IPS-NIHi11 (cell line): Measurements from ENCODE around the gene SP4.

Experiments used
- DNase-seq: peaks from one replicate; pipeline ENCODE4 v3.0.0; 2012; ENCODE audit warnings: mixed read lengths, low spot score

The SP4 gene

DNA sequence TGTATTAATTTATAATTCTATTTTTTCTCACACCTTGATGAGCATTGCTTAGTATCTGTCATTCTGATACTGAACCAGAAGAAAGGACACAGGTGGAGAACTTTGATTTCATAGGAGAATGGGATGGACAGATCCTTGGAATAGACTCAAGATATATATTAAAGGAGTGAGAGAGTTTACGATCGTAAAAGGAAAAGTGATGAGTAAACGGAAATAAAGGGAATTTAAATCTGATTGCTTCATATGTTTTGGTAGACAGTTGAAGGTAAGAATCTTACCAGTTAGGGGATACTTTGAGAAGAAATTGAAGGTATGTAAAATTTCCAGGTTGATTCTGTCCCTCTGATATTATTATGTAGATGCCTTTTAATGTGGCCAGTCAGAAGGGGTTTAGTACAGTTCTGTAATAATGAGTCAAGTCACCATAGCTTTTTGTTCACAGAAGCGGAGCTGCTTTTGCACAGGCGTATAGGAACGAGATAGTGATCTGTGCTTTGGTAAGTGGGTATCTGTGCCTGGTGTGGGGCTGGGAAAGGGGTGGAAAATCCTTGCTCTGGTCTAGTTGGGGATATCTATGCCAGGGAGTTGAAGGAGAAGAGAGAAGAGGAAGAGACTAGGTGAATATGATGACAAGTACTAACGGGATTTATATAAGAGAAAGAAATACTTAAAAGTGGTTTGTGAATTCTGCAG is 15.4 kb downstream of the SP4 start:
- no peak for DNase-seq

DNA sequence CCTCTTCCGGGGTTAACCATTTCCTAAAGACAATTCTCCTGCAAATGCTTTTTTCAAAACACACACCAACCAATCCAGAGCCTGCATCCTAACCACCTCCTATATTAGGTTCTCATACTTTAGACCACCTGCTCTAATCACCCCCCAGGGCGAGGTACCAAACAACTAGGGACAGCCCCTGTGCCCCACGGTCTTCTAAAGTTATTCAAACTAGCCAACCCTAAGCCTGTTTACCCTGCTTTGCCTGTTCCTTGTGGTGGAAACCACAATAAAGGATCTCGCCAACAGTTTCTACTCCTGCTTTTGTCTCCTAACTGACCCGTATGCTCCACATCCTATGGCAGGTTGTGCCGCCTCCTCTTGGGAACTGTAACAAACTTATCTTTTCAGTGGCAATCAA is 21.1 kb downstream of the SP4 start:
- no peak for DNase-seq

DNA sequence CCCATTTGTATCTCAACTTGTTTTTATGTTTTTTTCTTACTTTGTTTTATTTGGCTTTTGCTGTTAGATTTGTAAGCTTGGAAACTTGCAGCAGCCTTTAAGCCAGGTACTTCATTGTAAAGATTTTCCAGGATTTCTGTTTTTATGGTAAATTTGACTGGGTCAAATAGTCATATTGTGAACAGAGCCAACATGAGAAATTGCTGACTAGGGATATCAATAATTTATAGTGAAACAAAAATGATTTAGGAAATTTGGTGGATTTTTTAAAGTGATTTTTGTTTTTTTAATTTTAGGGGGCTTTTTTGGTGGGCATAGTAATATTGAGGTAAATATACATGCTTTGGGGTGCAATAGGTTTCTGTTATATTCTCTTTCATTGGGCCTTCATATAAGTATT is 22.2 kb downstream of the SP4 start:
- no peak for DNase-seq

DNA sequence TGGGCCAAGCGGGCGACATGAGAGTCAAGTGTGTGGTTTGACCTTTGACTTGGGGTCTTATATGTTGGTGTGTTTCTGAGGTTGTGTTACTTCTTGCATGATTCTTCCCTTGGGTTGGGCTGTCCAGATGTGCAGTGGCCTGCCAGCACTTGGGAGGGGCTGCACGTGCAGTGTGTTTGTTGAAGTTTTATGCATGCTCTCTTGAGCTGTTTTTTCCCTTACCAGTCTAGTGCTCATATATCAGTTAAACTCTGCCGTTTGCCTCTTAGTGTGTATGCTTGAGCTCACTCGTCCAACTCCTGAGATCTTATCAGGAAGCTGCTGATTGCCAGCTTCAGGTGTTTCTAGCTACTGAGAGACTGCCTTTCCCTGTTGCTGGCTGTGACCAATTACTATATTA is 23.1 kb downstream of the SP4 start:
- DNase-seq, result no peak

DNA sequence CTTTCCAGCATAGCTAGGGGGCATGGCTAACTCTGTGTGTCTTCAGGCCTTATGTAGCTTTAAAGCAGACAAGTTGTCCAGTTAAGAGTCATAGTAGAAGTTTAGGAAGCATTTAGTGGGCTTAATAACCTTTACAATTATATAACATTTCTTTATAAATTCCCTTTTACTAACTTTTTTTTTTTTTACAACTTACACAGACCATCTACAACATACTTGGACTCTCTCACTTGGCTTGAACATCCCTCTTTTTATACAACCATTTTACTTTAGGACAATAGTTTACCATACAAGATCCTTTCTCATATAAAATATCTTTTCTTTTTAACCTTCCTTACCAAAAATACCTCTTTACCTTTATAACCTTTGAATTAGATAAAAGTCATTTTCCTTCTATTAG is 26.3 kb downstream of the SP4 start:
- no peak for DNase-seq

DNA sequence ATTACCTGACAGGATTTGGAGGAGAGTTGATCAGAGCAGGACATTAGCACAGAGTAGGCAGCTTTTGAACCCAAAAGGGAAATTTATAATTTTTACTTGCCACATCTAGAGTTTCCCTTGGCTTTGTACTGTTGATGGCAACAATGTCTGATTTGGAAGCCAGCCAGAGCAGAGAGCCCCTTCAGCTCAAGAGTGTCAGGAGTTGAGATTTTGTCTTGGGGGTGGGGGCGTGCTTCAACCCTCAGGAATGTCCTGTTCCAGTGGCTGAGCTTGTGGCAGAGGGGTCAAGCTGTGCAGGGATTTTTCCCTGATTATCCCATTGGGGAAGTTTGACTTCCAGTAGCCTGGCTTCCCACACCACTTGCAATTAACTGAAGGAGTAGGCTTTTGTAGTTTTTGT is 27.0 kb downstream of the SP4 start:
- DNase-seq, result no peak

DNA sequence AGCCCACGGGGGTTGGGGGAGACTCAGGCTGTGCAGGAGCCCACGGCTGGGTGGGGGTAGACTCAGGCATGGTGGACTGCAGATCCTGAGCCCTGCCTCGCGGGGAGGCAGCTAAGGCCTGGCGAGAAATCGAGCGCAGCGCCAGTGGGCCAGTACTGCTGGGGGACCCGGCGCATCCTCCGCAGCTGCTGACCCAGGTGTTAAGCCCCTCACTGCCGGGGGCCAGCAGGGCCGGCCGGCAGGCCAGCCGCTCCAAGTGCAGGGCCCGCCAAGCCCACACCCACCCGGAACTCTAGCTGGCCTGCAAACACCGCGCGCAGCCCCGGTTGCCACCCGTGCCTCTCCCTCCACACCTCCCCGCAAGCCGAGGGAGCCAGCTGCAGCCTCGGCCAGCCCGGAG is 33.4 kb downstream of the SP4 start:
- DNase-seq, result no peak

DNA sequence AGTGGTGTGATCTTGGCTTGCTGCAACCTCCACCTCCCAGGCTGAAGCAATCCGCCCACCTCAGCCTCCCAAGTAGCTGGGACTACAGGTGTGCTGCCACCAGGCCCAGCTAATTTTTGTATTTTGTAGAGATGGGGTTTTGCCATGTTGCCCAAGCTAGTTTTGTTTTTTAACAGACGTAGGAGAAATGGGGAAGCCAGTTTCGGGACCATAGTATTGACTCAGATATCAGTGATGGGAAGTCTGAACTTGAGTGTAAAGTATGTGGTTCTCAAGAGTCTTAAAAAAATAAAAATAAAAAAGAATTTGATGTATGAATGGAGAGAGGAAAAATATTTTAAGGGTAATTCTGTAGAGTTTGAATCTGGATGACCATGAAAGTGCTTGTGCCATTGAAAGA is 34.2 kb downstream of the SP4 start:
- DNase-seq, result no peak

DNA sequence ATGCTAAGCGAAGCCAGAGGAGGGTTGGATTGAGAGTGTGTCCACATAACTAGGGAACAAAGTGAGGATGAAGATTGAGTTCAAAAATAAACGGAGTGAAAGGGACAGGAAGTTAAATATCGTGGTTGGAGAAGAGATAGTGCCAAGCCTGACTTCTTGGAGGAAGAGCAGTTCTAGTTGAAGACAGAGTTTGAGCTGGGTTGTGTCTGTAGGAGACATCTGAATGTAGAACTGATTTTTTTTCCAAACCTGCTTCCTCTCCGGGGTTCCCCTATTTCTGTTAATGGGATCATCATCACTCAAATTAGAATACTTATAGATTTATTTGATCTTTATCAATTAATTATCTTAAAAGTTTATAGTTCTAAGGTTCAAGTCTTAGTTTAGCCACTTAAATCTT is 35.6 kb downstream of the SP4 start:
- DNase-seq, result no peak

DNA sequence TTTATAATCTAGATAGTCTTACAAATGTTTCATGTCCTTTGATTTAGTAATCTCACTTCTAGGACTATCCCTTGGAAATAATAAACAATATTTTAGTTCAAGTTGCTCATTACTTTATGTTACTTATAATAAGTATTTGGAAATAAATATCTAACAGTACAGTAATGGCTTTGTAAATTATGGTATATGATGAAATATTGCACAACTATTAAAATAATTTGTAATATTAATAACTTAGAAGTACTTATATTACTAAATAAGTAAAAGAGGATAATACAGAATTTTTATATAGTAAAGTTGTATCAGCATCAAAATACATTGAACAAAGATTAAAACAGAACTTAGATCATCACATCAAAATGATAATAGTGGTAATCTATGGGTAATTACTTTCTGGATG is 41.1 kb downstream of the SP4 start:
- no peak for DNase-seq

DNA sequence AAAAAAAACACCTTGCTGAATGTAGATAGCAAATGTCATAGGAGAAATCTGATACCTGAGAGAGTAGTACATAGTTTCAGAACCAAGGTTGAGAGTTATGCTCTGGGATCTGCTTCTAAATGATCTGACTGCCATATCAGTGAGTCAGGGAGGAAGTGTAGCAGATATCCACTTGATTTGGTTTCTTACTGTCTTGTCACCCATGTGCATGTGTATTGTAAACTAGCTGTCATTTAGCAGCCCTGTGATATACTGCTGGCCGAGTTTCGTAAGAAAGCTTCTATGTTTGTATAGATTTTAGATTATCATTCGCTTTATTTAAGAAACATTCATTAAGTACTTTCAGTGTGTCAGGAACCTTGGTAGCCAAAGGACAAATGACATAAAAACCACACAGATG is 42.0 kb downstream of the SP4 start:
- DNase-seq, result no peak

DNA sequence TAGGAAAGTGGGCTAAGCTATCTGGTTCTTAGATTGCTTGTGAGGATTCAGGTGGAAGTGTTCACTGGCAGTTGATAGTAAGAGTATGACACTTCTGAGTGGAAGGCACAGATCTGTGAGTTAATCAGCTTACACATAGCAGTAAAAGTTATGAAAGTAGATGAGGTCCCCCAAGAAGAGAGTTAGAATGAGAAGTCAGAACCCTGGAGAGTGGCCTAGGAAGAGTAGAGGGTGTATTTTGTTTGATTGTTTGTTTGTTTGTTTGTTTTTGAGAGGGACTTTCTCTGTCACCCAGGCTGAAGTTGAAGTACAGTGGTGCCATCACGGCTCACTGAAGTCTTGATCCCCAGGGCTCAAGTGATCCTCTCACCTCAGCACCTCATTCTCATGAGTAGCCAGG is 44.1 kb downstream of the SP4 start:
- DNase-seq, result no peak

DNA sequence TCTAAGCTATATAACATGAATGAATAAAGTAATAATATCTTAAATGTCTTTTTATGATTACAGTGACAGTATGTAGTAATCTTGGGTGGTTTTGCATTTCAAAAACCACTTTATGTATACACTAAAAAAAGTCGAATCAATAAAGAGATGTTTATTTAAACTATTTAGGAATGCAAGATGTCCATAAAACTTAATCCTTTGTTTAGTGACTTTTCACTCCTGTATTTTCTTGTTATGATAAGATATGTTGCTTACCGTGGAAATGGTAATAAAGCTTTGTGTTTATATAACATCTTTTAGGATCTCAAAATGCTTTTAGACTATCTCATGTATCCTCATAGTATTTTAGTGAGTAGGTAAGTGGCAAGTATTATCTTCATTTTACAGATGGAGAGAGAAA is 48.5 kb downstream of the SP4 start:
- no peak for DNase-seq

DNA sequence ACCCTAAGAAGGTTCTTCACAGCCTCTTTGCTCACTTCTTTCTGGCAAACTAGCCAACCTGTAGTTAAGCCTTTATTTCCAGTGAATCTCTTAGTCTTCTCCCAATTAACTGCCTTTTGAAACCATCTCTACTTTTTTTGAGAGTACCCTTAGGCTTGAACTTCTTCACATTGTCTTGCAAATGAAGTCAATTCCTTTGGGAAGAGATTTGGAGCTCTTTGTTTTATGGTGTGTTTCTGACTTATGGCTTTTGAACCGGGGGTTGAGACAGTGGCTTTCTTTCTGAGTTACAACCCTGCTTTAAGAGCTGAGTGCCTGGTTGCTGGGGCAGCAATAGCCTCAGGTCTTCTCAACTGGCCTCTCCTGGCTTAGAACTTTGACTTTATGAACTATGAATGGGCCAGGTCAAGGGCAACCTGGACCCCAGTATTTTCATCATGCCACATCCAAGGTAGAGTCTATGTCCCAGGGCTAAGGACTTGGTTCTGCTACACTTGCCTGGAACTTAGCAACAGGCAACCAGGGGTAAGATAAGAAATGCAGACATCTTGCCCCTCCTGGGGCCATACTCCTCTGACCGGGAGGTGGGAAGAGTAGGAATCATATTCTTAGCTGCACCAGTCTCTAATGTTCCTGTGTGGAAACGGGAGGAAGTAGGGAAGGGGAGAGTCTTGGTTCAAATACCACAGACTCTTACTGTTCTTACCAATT is 53.0 kb downstream of the SP4 start:
- DNase-seq, result no peak

DNA sequence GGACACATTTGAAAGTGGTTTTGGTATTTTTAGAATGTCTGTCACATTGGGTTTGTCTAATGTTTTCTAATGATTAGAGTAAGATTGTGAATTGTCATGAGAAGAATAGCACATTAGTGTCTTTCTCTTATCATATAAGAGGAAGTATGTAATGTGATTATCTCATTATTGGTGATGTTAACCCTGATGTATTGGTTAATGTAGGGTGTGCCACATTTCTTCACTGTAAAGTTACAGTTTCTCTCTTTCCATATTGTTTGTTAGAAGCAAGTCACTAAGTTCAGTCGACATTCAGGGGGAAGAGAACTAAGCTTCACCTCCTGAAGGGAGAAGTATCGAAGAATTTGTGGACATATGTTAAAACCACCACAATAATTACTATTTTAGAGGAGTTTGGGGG is 58.6 kb downstream of the SP4 start:
- DNase-seq, result no peak

DNA sequence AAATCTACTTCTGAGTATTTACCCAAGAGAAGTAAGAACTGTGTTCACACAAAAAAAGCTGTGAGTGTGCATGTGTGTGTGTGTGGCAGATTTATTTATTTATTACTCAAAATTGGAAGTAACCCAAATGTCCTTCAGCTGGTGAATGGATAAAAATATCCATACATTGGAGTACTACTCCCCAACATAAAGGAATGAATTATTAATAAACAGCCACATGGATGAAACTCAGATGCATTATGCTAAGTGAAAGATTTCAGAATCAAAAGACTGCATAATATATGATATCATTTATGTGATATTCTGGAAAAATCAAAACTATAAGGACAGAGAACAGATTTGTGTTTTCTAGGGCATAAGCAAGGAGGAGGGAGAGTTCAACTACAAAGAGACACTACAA is 67.8 kb downstream of the SP4 start:
- DNase-seq, result no peak

DNA sequence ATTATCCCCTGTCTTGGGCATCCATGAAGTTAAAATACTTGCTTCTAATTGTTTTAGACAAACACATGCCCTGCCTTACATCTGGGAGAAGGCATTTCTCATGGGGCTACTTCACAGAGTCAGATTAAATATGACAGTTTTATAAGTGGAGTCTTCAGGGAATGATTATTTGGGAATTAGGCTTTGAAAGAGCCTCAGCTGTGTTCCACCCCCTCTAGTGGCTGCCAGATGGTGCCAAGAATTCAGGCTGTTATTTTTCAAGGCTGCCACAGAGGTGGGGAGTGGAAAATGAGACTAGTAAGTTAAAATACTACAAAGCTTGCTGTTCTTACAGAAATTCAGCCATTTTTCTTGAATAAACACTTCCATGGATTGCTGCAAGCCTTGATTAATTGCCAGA is 69.2 kb downstream of the SP4 start:
- DNase-seq, result no peak

DNA sequence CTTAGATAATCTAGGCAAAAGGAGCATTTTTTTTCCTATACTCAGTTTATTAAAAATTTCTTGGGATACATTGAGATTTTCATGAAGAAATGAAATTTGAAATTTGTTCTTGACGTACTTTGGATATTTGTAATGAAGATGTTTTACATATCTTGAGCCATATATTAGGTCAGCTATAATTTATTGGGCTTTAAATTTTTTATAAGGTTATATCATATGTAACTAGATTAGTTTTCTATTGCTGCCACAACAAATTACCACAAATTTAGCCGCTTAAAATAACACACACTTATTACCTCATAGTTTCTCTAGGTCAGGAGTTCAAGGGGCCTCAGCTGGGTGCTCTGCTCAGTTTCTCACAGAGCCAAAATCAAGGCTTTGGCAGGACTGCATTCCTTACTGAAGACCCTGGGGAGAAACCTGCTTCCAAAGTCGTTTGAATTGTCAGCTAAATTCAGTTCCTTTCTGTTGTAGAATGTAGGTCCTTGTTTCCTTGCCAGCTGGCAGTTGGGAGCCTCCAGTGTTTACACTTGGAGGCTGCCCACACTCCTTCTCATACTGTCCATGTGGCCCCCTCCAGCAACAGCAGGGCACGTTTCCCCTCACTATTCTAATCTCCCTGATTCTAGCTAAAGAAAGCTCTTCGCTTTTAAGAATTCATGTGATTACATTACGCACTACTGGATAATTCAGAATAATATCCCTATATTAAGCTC is 72.4 kb downstream of the SP4 start:
- DNase-seq, result no peak

DNA sequence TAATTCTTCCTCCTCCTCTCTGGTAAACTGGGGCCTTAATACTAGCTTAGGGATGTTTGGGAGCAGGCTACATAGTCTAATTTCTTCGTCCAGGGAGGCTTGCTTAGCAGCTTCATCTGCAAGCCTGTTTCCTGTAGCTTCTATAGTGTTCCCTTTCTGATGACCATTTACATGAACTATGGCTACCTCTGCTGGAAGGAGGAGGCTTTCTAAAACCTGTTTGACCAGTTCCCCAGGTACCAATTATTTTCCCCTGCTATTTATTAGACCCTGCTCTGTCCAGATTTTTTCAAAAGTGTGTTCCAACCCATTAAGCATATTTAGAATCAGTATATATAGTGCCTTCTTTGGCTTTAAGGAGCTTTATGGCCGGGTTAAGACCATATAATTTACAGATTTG is 76.1 kb downstream of the SP4 start:
- DNase-seq, result no peak

DNA sequence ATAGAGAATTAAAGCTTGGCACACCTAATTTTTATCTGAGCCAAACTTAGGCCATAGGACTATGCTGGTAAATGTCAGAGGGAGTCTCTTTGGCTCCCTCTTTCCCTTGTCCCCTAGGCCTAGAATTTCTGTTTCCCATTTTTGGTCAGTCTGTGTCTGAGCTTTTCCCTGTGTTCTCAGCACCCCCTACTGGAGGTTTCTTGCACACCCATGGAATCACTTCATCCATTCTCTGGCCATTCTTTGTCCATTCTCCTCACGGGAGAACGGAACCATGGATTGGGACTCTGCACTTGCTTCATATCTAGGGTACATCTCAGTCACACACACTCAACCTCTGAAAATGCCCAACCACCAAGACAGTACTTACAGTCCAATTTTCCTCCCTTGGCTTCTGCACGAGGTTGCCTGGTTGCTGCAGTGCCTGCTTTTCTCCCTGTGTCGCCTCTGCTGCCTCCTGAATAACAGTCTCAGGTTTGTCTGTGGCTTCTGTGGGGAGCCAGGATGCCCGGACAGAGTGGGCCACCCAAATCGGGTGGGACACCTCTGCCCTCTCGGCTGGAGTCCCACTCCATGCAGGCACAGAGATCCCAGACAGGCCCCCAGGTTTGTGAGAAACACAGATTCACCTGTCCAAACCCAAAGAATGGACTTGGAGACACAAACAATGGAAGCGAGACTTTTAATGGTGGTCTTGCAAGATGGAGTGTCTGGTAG is 79.9 kb downstream of the SP4 start:
- peak; percentile 48 for DNase-seq

DNA sequence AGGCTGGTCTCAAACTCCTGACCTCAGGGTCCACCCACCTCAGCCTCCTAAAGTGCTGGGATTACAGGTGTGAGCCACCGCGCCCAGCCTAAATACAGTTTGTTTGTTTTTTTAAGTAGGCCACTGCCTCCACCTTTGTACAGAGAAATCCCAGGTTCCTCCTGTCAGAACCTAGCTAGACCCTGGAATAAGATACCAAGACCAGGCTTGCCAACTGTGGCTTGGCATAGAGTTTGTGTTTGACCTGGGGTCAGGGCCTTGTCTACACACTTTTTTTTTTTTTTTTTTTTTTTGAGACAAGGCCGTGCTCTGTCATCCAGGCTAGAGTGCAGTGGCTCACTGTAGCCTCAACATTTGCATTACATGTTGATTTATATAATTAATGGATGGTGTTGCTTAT is 80.7 kb downstream of the SP4 start:
- DNase-seq, result no peak

DNA sequence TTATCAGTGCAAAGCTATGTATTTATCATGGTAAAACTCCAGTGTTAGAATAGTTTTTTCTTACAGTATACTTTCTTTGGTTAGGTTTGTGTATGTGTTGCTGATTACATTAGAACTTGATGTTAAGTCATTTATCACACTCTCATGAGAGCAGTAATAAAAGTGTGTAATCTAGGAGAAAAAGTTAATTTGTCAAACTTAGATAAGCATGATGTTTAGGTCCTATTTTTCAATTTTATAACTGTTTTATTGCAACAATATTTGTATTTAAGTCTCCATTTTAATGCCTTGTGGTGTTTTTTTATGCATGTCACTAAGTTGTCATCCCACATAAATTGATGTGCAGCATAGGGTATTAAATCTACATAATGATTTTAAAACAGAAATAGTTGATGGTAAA is 86.2 kb downstream of the SP4 start:
- no peak for DNase-seq

DNA sequence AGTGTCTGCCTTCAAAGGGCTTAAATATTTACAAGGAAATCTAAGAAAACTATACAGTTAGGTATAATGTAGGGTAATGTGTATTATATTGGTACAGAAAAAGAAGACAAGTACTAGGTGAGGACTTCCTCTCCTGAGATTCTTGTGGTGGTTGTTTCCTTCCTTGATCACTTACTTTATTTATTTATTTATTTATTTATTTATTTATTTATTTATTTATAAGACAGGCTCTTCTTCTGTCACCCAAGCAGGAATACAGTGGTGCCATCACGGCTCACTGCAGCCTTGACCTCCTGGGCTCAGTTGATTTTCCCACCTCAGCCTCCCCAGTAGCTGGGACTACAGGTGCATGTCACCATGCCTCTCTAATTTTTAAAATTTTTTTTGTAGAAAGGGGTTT is 96.8 kb downstream of the SP4 start:
- no peak for DNase-seq
